Natural killer cell treated with Interleukin-12 subunit alpha and Interleukin-12 subunit beta and Interleukin-15 and Interleukin-18, amount 100 ng/mL, for 72 hours (primary cell): ENCODE measurements around the gene CDH5. TPM values are rescaled to one million over a fixed set of nuclear protein-coding genes. Genes with fewer than 3 reads are reported as not detected.

ENCODE experiments used
- ATAC-seq, 2 donors: fragments of 150-1000 bp; cut with Tn5 transposase in 1 of 2; sonication (Bioruptor Pico), chemical (Tn5 transposase) in 1 of 2; 2 replicates each; pipeline ENCODE4 v1.10.0; 2021
- DNase-seq: peaks from one replicate; pipeline ENCODE4 v3.0.0; 2022; ENCODE audit warnings: low spot score
- H3K27ac Mint-ChIP-seq, 2 donors: 1 replicate in 1 of 2; 2 replicates in 1 of 2; pipeline ENCODE4 v1.8.0; 2022; ENCODE audit warnings: mixed read lengths in 2 of 2, mild to moderate bottlenecking in 1 of 2, moderate library complexity in 1 of 2
- H3K27me3 Mint-ChIP-seq, 2 donors: 1 replicate in 1 of 2; 2 replicates in 1 of 2; pipeline ENCODE4 v1.8.0; 2022; ENCODE audit warnings: mixed read lengths in 2 of 2
- H3K36me3 Mint-ChIP-seq: one replicate; pipeline ENCODE4 v1.8.0; 2022; ENCODE audit warnings: mixed read lengths
- H3K4me1 Mint-ChIP-seq, 2 donors: 1 replicate in 1 of 2; 2 replicates in 1 of 2; pipeline ENCODE4 v1.8.0; 2022; ENCODE audit warnings: low read depth in 2 of 2, mixed read lengths in 2 of 2, mild to moderate bottlenecking in 1 of 2
- H3K4me3 Mint-ChIP-seq: one replicate; pipeline ENCODE4 v1.8.0; 2022; ENCODE audit warnings: mixed read lengths
- H3K9me3 Mint-ChIP-seq: 2 replicates; pipeline ENCODE4 v1.8.0; 2022; ENCODE audit warnings: mixed read lengths
- total RNA-seq, 2 donors: library from RNA; stranded (reverse); gene quantifications; one replicate each; pipeline ENCODE4 v1.2.3, GENCODE V29; 2022

CDH5 gene
- total RNA-seq, 2 donors from 2014 or later = not detected

- ATAC-seq = no peak
- no peaks in the 10 kb centered on the region for H3K36me3 Mint-ChIP-seq
- H3K27me3 Mint-ChIP-seq = peaks cover 10 to 43% of the 10 kb centered on the region in 2 donors
- H3K4me3 Mint-ChIP-seq = no peak overlapping the region
- DNase-seq = peak; percentile 31
- H3K4me1 Mint-ChIP-seq = no peaks in the 10 kb centered on the region
- no peak overlapping the region for H3K27ac Mint-ChIP-seq
- H3K9me3 Mint-ChIP-seq = no peaks in the 10 kb centered on the region
Measured at GRCh38 chr16:66337463-66338188, 28.9 kb upstream of the CDH5 start.

GRCh38 chr16:66342294-66342900, 24.1 kb upstream of the CDH5 start:
- Mint-ChIP-seq H3K9me3 (no peaks in the 10 kb centered on the region), H3K4me1 (no peaks in the 10 kb centered on the region), H3K36me3 (no peaks in the 10 kb centered on the region), H3K4me3 (no peak overlapping the region), H3K27me3 (peaks cover 11 to 38% of the 10 kb centered on the region in 2 donors), H3K27ac (no peak overlapping the region)
- ATAC-seq (no peak), DNase-seq (peak; percentile 6)

GRCh38 chr16:66344533-66345145, 21.9 kb upstream of the CDH5 start:
- Mint-ChIP-seq H3K27me3 (peaks cover 25 to 49% of the 10 kb centered on the region in 2 donors), H3K36me3 (no peaks in the 10 kb centered on the region), H3K9me3 (no peaks in the 10 kb centered on the region), H3K4me1 (no peaks in the 10 kb centered on the region), H3K27ac (no peak overlapping the region), H3K4me3 (no peak overlapping the region)
- DNase-seq (peak; percentile 65), ATAC-seq (no peak)

GRCh38 chr16:66346221-66346620, 20.3 kb upstream of the CDH5 start:
- Mint-ChIP-seq H3K4me3 (no peak overlapping the region), H3K9me3 (no peaks in the 10 kb centered on the region), H3K27me3 (peaks cover 25 to 48% of the 10 kb centered on the region in 2 donors)

GRCh38 chr16:66352304-66352703, 14.2 kb upstream of the CDH5 start:
- H3K27me3 Mint-ChIP-seq = peaks cover 26 to 38% of the 10 kb centered on the region in 2 donors
- no peak overlapping the region for H3K27ac Mint-ChIP-seq
- DNase-seq = no peak
- H3K9me3 Mint-ChIP-seq = no peaks in the 10 kb centered on the region
- no peak overlapping the region for H3K4me3 Mint-ChIP-seq
- H3K4me1 Mint-ChIP-seq = peaks cover 0 to 4% of the 10 kb centered on the region in 2 donors
- H3K36me3 Mint-ChIP-seq = no peaks in the 10 kb centered on the region
- ATAC-seq = no peak

More at GRCh38 chr16:66346221-66346620, 20.3 kb upstream of the CDH5 start:
- DNase-seq = peak; percentile 22
- Mint-ChIP-seq H3K36me3 (no peaks in the 10 kb centered on the region), H3K4me1 (no peaks in the 10 kb centered on the region), H3K27ac (no peak overlapping the region)
- no peak for ATAC-seq

- Mint-ChIP-seq H3K4me3 (no peak overlapping the region), H3K27ac (no peak overlapping the region), H3K9me3 (no peaks in the 10 kb centered on the region), H3K36me3 (no peaks in the 10 kb centered on the region), H3K4me1 (peaks cover 0 to 8% of the 10 kb centered on the region in 2 donors), H3K27me3 (peaks cover 25 to 39% of the 10 kb centered on the region in 2 donors)
- DNase-seq (no peak), ATAC-seq (no peak)
Measured at GRCh38 chr16:66353055-66353454, 13.4 kb upstream of the CDH5 start.

- DNase-seq (no peak), ATAC-seq (no peak)
- H3K9me3 Mint-ChIP-seq = no peaks in the 10 kb centered on the region
- no peak overlapping the region for H3K4me3 Mint-ChIP-seq
- peaks cover 0 to 8% of the 10 kb centered on the region in 2 donors for H3K4me1 Mint-ChIP-seq
- H3K27ac Mint-ChIP-seq = no peak overlapping the region
- H3K36me3 Mint-ChIP-seq = no peaks in the 10 kb centered on the region
- H3K27me3 Mint-ChIP-seq = peaks cover 20 to 29% of the 10 kb centered on the region in 2 donors
Measured at GRCh38 chr16:66354034-66354909, 12.2 kb upstream of the CDH5 start.

GRCh38 chr16:66355526-66355925, 11.0 kb upstream of the CDH5 start:
- no peaks in the 10 kb centered on the region for H3K36me3 Mint-ChIP-seq
- peaks cover 18 to 19% of the 10 kb centered on the region in 2 donors for H3K27me3 Mint-ChIP-seq
- peaks cover 0 to 8% of the 10 kb centered on the region in 2 donors for H3K4me1 Mint-ChIP-seq

GRCh38 chr16:66357523-66357928, 9.0 kb upstream of the CDH5 start:
- H3K27ac Mint-ChIP-seq = peak overlapping the region in 1 of 2 donors; percentile 31

More at GRCh38 chr16:66355526-66355925, 11.0 kb upstream of the CDH5 start:
- DNase-seq (no peak), ATAC-seq (no peak)
- Mint-ChIP-seq H3K27ac (no peak overlapping the region), H3K4me3 (no peak overlapping the region), H3K9me3 (no peaks in the 10 kb centered on the region)

GRCh38 chr16:66358231-66358630, 8.3 kb upstream of the CDH5 start:
- peaks cover 7 to 12% of the 10 kb centered on the region in 2 donors for H3K4me1 Mint-ChIP-seq
- peaks cover 30 to 31% of the 10 kb centered on the region in 2 donors for H3K27me3 Mint-ChIP-seq
- no peak overlapping the region for H3K27ac Mint-ChIP-seq
- ATAC-seq (no peak), DNase-seq (no peak)
- no peaks in the 10 kb centered on the region for H3K9me3 Mint-ChIP-seq
- no peaks in the 10 kb centered on the region for H3K36me3 Mint-ChIP-seq
- no peak overlapping the region for H3K4me3 Mint-ChIP-seq

More at GRCh38 chr16:66357523-66357928, 9.0 kb upstream of the CDH5 start:
- H3K36me3 Mint-ChIP-seq = no peaks in the 10 kb centered on the region
- H3K4me1 Mint-ChIP-seq = peaks cover 7 to 12% of the 10 kb centered on the region in 2 donors
- no peak for DNase-seq
- H3K9me3 Mint-ChIP-seq = no peaks in the 10 kb centered on the region
- no peak for ATAC-seq
- H3K4me3 Mint-ChIP-seq = no peak overlapping the region
- peaks cover 27 to 30% of the 10 kb centered on the region in 2 donors for H3K27me3 Mint-ChIP-seq

- Mint-ChIP-seq H3K36me3 (no peaks in the 10 kb centered on the region), H3K9me3 (no peaks in the 10 kb centered on the region), H3K4me1 (peaks cover 7 to 12% of the 10 kb centered on the region in 2 donors), H3K27me3 (peaks cover 30 to 34% of the 10 kb centered on the region in 2 donors), H3K27ac (no peak overlapping the region), H3K4me3 (no peak overlapping the region)
- no peak for DNase-seq
- no peak for ATAC-seq
Measured at GRCh38 chr16:66359012-66359411, 7.5 kb upstream of the CDH5 start.

GRCh38 chr16:66359811-66360608, 6.5 kb upstream of the CDH5 start:
- no peak overlapping the region for H3K27ac Mint-ChIP-seq
- ATAC-seq (no peak), DNase-seq (no peak)
- peaks cover 34 to 36% of the 10 kb centered on the region in 2 donors for H3K27me3 Mint-ChIP-seq
- no peaks in the 10 kb centered on the region for H3K36me3 Mint-ChIP-seq
- no peaks in the 10 kb centered on the region for H3K9me3 Mint-ChIP-seq
- H3K4me1 Mint-ChIP-seq = peaks cover 7 to 14% of the 10 kb centered on the region in 2 donors
- H3K4me3 Mint-ChIP-seq = no peak overlapping the region
